Neutrophil (primary cell): ENCODE results near the gene CCL24.
"Not testable (repeated sequence)": the region's sequence is repeated elsewhere in the genome, so short reads cannot be mapped to it uniquely, and the experiment has no call there.

Experiments used
- H3K27ac ChIP-seq: fragments of 200-600 bp; sonication (generic); 2 replicates; pipeline ENCODE4 v1.5.1; 2016; ENCODE audit warnings: mild to moderate bottlenecking, moderate library complexity
- H3K27me3 ChIP-seq: fragments of 200-600 bp; sonication (generic); 2 replicates; pipeline ENCODE4 v1.6.0; 2016; ENCODE audit warnings: mild to moderate bottlenecking
- H3K36me3 ChIP-seq: fragments of 200-600 bp; sonication (generic); 2 replicates; pipeline ENCODE4 v1.5.1; 2017
- H3K4me1 ChIP-seq, 2 experiments: fragments of 200-600 bp in 1 of 2; sonication (generic) in 1 of 2; 1 replicate in 1 of 2; 2 replicates in 1 of 2; pipeline versions ENCODE4 v1.5.1 to v1.6.1; 2013 to 2016; ENCODE audit warnings: low read depth in 1 of 2, low read length in 1 of 2, mild to moderate bottlenecking in 1 of 2, moderate library complexity in 1 of 2; ENCODE audit not compliant: control insufficient read depth in 1 of 2, insufficient read depth in 1 of 2
- H3K4me3 ChIP-seq, 2 experiments: fragments of 200-600 bp in 1 of 2; sonication (generic) in 1 of 2; 1 replicate in 1 of 2; 2 replicates in 1 of 2; pipeline ENCODE4 v1.5.1; 2013 to 2016; ENCODE audit warnings: low read depth in 1 of 2, low read length in 1 of 2, mild to moderate bottlenecking in 1 of 2, moderate library complexity in 1 of 2
- H3K9me3 ChIP-seq: fragments of 200-600 bp; sonication (generic); 2 replicates; pipeline ENCODE4 v1.5.1; 2016
- CTCF ChIP-seq: fragments of 200-600 bp; sonication (generic); IDR thresholded peaks from 2 replicates; pipeline ENCODE4 v1.5.1; 2016; ENCODE audit warnings: antibody characterized with exemption

The CCL24 gene

GRCh38 chr7:75830978-75831377, 17.4 kb upstream of the CCL24 start:
- no peaks in the 10 kb centered on the region for H3K36me3 ChIP-seq
- no peaks in the 10 kb centered on the region for H3K27me3 ChIP-seq
- H3K4me3 ChIP-seq: no peak overlapping the region
- TF ChIP-seq CTCF: no peak
- H3K4me1 ChIP-seq: no peaks in the 10 kb centered on the region
- H3K27ac ChIP-seq: no peak overlapping the region
- no peaks in the 10 kb centered on the region for H3K9me3 ChIP-seq

- not testable (repeated sequence) for H3K4me1 ChIP-seq, H3K9me3 ChIP-seq, H3K27ac ChIP-seq, H3K4me3 ChIP-seq, H3K27me3 ChIP-seq, H3K36me3 ChIP-seq
These were observed 16.1 kb upstream of the CCL24 start for GRCh38 chr7:75829656-75830055.

- no peak overlapping the region for H3K27ac ChIP-seq
- no peak for TF ChIP-seq CTCF
- H3K4me3 ChIP-seq: no peak overlapping the region
- H3K4me1 ChIP-seq: no peaks in the 10 kb centered on the region
- no peaks in the 10 kb centered on the region for H3K27me3 ChIP-seq
- H3K9me3 ChIP-seq: no peaks in the 10 kb centered on the region
- no peaks in the 10 kb centered on the region for H3K36me3 ChIP-seq
These were observed 9.7 kb upstream of the CCL24 start for GRCh38 chr7:75823198-75823910.

GRCh38 chr7:75820688-75821087, 7.1 kb upstream of the CCL24 start:
- Histone ChIP-seq H3K36me3 (no peaks in the 10 kb centered on the region), H3K9me3 (no peaks in the 10 kb centered on the region), H3K27ac (no peak overlapping the region), H3K4me3 (no peak overlapping the region), H3K27me3 (no peaks in the 10 kb centered on the region), H3K4me1 (no peaks in the 10 kb centered on the region)
- no peak for TF ChIP-seq CTCF

- Histone ChIP-seq H3K9me3 (no peaks in the 10 kb centered on the region), H3K4me1 (no peaks in the 10 kb centered on the region), H3K27ac (no peak overlapping the region), H3K27me3 (peaks cover 4% of the 10 kb centered on the region), H3K4me3 (no peak overlapping the region), H3K36me3 (no peaks in the 10 kb centered on the region)
- no peak for TF ChIP-seq CTCF
These were observed 6.1 kb upstream of the CCL24 start for GRCh38 chr7:75819711-75820110.

- Histone ChIP-seq H3K27ac (no peak overlapping the region), H3K4me3 (no peak overlapping the region)
These were observed 4.9 kb upstream of the CCL24 start for GRCh38 chr7:75818472-75818871.

More at GRCh38 chr7:75818472-75818871, 4.9 kb upstream of the CCL24 start:
- Histone ChIP-seq H3K27me3 (peaks cover 7% of the 10 kb centered on the region), H3K9me3 (no peaks in the 10 kb centered on the region), H3K4me1 (no peaks in the 10 kb centered on the region), H3K36me3 (no peaks in the 10 kb centered on the region)
- no peak for TF ChIP-seq CTCF
